ENCODE results near the gene ZNF526. TPM values are rescaled to one million over a fixed set of nuclear protein-coding genes. Genes with fewer than 3 reads are reported as not detected.
A peak's percentile ranks its signal among the peaks of the same experiment; 100 is the strongest.

The ZNF526 gene
- total and polyA plus RNA-seq, 9 of the 15 experiments (the other 6 are each of a cell fraction or from before 2014, with no cell fraction given): 1.3 to 17.9 (median 6.2) TPM

- Histone ChIP-seq H3K9me3 (replicated peaks; ENCODE audit: control insufficient read depth, insufficient read depth, low read depth, low read length) (no peaks in the 10 kb centered on the region), H4K20me1 (replicated peaks; ENCODE audit: control insufficient read depth, insufficient read depth, low read length) (peaks cover 16% of the 10 kb centered on the region), H3K4me1 (replicated peaks in 1 of 2; ENCODE audit: control insufficient read depth in 2 of 2, insufficient read depth in 2 of 2, low read length in 2 of 2) (peaks cover 30 to 55% of the 10 kb centered on the region in 2 experiments), H3K27ac (ENCODE audit: extremely low read depth, low read depth, low read length) (peak overlapping the region; percentile 91), H3K9me1 (ENCODE audit: control insufficient read depth, insufficient read depth, low read length) (peaks cover 6% of the 10 kb centered on the region), H3K4me2 (ENCODE audit: insufficient read depth, low read length) (peak overlapping the region; percentile 96), H2AFZ (ENCODE audit: low read depth, low read length) (peak overlapping the region; percentile 89), H3K27me3 (ENCODE audit: control insufficient read depth in 2 of 2, insufficient read depth in 2 of 2, low read length in 2 of 2) (no peaks in the 10 kb centered on the region), H3K36me3 (ENCODE audit: control insufficient read depth, insufficient read depth, low read length) (peaks cover 47% of the 10 kb centered on the region), H3K4me3 (peak overlapping the region; percentile 82), H3K79me2 (ENCODE audit: control insufficient read depth, insufficient read depth, low read length) (peaks cover 95% of the 10 kb centered on the region), H3K9ac (ENCODE audit: insufficient read depth in 1 of 2, low read depth in 2 of 2, low read length in 2 of 2) (peak overlapping the region; percentile 89 to 96)
- intact Hi-C loops (cut with micrococcal nuclease) (no loop called here), in situ Hi-C loops (cut with MboI) (no loop called here)
- no peak for FAIRE-seq
- BruUV-seq (replicated peaks): no TSS peak
- ATAC-seq: peak; percentile 45
- CTCF ChIA-PET (ENCODE audit: low intra/inter-chr PET ratio): no interaction called here
- DNase-seq (ENCODE audit: extremely low read depth in 1 of 4, low spot score in 3 of 4): peak; percentile 61 to 80 (median 72)
- POLR2A ChIA-PET: interaction anchor here (0.5 to 3.1 kb wide), 12 partner anchors 9 to 114 kb away, joined by 3 to 19 read pairs (median 4); partner anchors contain the start of gene GSK3A
- WGBS (ENCODE audit: insufficient coverage, low coverage, missing lambda C conversion rate): under 1% methylated on average over 66 of the region's 79 CpGs
- no peak for TF ChIP-seq MBD1 (CRISPR knock-in tag; IDR thresholded peaks at IDR 0.05)
- 0 out of 2 replicates have a peak, but pooled peaks have one; percentile 20 for TF ChIP-seq ZEB2 (IDR thresholded peaks at IDR 0.05)
- TF ChIP-seq ZFX (CRISPR knock-in tag; IDR thresholded peaks at IDR 0.05): peak; percentile 50
- TF ChIP-seq RBFOX2 (IDR thresholded peaks at IDR 0.05; ENCODE audit: low read depth, low read length): no peak
- TF ChIP-seq SOX6 (IDR thresholded peaks at IDR 0.05): no peak
- TF ChIP-seq GTF2F1 (IDR thresholded peaks at IDR 0.05; ENCODE audit: low read depth, low read length): no peak
- TF ChIP-seq MED1 (CRISPR knock-in tag; IDR thresholded peaks at IDR 0.05; ENCODE audit: borderline replicate concordance): 0 out of 2 replicates have a peak, but pooled peaks have one; percentile 21
- 0 out of 2 replicates have a peak, but pooled peaks have one; percentile 56 for TF ChIP-seq ZNF263 (CRISPR knock-in tag; IDR thresholded peaks at IDR 0.05; ENCODE audit: borderline replicate concordance)
- TF ChIP-seq ZNF518B (CRISPR knock-in tag; IDR thresholded peaks at IDR 0.05): no peak
- TF ChIP-seq ZFP1 (CRISPR knock-in tag; IDR thresholded peaks at IDR 0.05): 0 out of 2 replicates have a peak, but pooled peaks have one; percentile 3
- no peak for TF ChIP-seq TRIM28 (IDR thresholded peaks at IDR 0.05)
- no peak; a peak in 1 of 3 replicates for TF ChIP-seq CBX3 (IDR thresholded peaks at IDR 0.05; ENCODE audit: borderline replicate concordance in 1 of 2, low read length in 2 of 2)
- peak; percentile 40; the same call in 1 of the 2 replicates for TF ChIP-seq HDAC2 (IDR thresholded peaks at IDR 0.05)
- TF ChIP-seq, protein P1, sequence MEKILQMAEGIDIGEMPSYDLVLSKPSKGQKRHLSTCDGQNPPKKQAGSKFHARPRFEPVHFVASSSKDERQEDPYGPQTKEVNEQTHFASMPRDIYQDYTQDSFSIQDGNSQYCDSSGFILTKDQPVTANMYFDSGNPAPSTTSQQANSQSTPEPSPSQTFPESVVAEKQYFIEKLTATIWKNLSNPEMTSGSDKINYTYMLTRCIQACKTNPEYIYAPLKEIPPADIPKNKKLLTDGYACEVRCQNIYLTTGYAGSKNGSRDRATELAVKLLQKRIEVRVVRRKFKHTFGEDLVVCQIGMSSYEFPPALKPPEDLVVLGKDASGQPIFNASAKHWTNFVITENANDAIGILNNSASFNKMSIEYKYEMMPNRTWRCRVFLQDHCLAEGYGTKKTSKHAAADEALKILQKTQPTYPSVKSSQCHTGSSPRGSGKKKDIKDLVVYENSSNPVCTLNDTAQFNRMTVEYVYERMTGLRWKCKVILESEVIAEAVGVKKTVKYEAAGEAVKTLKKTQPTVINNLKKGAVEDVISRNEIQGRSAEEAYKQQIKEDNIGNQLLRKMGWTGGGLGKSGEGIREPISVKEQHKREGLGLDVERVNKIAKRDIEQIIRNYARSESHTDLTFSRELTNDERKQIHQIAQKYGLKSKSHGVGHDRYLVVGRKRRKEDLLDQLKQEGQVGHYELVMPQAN (IDR thresholded peaks at IDR 0.05; ENCODE audit: borderline replicate concordance): peak; percentile 57
These were observed 3.2 kb upstream of the ZNF526 start for GRCh38 chr19:42216653-42217519.

Data from K562 (cell line).